ENCODE data around the gene SCTR.

The SCTR gene

GRCh38 chr2:119523952-119524694 is at the start of gene SCTR:
Gene SCTR (minus strand): TSS chr2:119524483. CDS start chr2:119524226, 257 bp downstream.
- H3K9me3 Mint-ChIP-seq: no peaks in the 10 kb centered on the region
- no peaks in the 10 kb centered on the region for H3K36me3 Mint-ChIP-seq (ENCODE audit: low read depth)
- peaks cover 93% of the 10 kb centered on the region for H3K27me3 Mint-ChIP-seq (ENCODE audit: low read depth, poor library complexity)
- DNase-seq: peak; percentile 63
- H3K4me1 Mint-ChIP-seq: peaks cover 41% of the 10 kb centered on the region
- H3K4me3 Mint-ChIP-seq: peak within 1 kb of the TSS; percentile 81
- TF ChIP-seq, protein P1, sequence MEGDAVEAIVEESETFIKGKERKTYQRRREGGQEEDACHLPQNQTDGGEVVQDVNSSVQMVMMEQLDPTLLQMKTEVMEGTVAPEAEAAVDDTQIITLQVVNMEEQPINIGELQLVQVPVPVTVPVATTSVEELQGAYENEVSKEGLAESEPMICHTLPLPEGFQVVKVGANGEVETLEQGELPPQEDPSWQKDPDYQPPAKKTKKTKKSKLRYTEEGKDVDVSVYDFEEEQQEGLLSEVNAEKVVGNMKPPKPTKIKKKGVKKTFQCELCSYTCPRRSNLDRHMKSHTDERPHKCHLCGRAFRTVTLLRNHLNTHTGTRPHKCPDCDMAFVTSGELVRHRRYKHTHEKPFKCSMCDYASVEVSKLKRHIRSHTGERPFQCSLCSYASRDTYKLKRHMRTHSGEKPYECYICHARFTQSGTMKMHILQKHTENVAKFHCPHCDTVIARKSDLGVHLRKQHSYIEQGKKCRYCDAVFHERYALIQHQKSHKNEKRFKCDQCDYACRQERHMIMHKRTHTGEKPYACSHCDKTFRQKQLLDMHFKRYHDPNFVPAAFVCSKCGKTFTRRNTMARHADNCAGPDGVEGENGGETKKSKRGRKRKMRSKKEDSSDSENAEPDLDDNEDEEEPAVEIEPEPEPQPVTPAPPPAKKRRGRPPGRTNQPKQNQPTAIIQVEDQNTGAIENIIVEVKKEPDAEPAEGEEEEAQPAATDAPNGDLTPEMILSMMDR (IDR thresholded peaks at IDR 0.05): no peak
- H3K27ac Mint-ChIP-seq: no peak within 1 kb of the TSS

DNA sequence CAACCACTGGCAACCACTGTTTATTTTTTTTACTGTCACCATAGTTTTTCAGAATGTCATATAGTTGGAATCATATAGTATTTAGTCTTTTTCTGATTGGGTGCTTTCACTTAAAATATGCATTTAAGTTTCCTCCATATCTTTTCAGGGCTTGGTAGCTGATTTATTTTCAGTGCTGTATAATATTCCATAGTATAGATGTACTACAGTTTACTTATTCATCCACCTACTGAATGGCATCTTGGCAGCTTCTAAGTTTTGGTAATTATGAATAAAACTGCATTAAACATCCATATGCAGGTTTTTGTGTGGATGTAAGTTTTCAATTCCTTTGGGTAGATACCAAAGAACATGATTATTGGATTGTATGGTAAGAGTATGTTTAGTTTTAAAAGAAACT is 43.0 kb upstream of the SCTR start:
- no peak overlapping the region for H3K4me3 Mint-ChIP-seq
- H3K36me3 Mint-ChIP-seq (ENCODE audit: low read depth): peaks cover 14% of the 10 kb centered on the region
- peaks cover 24% of the 10 kb centered on the region for H3K9me3 Mint-ChIP-seq
- no peaks in the 10 kb centered on the region for H3K27me3 Mint-ChIP-seq (ENCODE audit: low read depth, poor library complexity)
- TF ChIP-seq, protein P1 (IDR thresholded peaks at IDR 0.05): no peak
- H3K4me1 Mint-ChIP-seq: no peaks in the 10 kb centered on the region
- no peak for DNase-seq
- H3K27ac Mint-ChIP-seq: no peak overlapping the region

- no peaks in the 10 kb centered on the region for H3K4me1 Mint-ChIP-seq
- H3K27me3 Mint-ChIP-seq (ENCODE audit: low read depth, poor library complexity): peaks cover under 1% of the 10 kb centered on the region
- H3K4me3 Mint-ChIP-seq: no peak overlapping the region
- H3K27ac Mint-ChIP-seq: no peak overlapping the region
- DNase-seq: no peak
- TF ChIP-seq, protein P1 (IDR thresholded peaks at IDR 0.05): no peak
- H3K9me3 Mint-ChIP-seq: peaks cover 24% of the 10 kb centered on the region
- H3K36me3 Mint-ChIP-seq (ENCODE audit: low read depth): peaks cover 14% of the 10 kb centered on the region
Measured at GRCh38 chr2:119565481-119565880, 41.2 kb upstream of the SCTR start.

DNA sequence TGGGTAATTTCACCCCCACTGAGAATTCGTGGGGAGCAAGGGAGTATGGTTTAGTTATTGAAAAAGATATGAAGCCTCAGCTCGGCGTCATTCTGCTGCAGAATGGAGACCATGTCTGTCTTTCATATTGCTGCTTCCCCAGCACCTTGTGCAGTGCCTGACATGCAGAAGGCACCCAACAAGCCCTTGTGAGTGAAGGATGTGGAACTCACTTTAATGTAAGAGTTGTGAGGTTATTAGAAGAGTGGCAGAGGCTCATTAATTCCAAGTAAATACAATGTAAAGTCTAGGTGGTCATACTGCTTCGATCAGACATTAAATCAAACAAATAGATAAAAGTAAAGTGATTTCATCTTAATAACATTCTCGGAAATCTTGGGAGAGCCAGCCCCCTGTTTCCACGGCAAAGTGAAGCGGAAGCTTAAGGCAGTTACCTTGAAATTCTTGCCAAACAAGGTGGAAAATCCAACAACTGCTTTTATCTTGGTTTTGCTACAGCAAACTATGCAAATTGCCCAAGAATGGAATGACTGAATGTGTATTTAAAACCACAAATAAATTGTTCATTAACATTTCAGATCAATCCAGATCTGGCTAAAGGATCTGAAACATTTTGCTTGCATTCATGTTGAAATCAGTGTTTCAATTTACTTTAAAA is 29.5 kb upstream of the SCTR start:
- Mint-ChIP-seq H3K27me3 (ENCODE audit: low read depth, poor library complexity) (peaks cover 8% of the 10 kb centered on the region), H3K4me1 (peaks cover under 1% of the 10 kb centered on the region), H3K27ac (no peak overlapping the region), H3K9me3 (no peaks in the 10 kb centered on the region), H3K36me3 (ENCODE audit: low read depth) (no peaks in the 10 kb centered on the region), H3K4me3 (no peak overlapping the region)
- DNase-seq: no peak
- TF ChIP-seq, protein P1 (IDR thresholded peaks at IDR 0.05): no peak

DNA sequence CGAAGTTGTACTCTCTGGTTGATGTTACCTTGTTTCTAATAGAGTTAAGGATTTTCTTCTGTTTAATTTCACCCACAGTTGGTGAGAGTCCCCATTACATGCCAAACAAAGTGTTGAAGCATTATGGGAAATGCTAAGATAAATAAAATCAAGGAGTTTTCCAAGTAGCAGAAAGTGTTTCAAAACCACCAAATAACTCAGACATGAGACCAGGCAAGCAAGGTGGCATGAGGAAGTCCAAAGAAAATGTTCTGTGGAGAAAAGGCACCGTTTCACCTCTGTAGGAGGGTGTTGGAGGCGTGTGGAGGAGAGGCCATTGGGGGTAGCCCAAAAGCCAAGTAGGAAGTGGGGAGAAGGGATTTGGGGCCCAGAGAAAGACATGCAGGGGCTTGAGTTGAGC is 28.6 kb upstream of the SCTR start:
- Mint-ChIP-seq H3K4me1 (no peaks in the 10 kb centered on the region), H3K36me3 (ENCODE audit: low read depth) (no peaks in the 10 kb centered on the region), H3K4me3 (no peak overlapping the region), H3K27me3 (ENCODE audit: low read depth, poor library complexity) (peaks cover 8% of the 10 kb centered on the region), H3K27ac (no peak overlapping the region), H3K9me3 (no peaks in the 10 kb centered on the region)
- TF ChIP-seq, protein P1 (IDR thresholded peaks at IDR 0.05): no peak
- DNase-seq: no peak
